Sigmoid colon (tissue), 4 donors: ENCODE results near the gene GRM3.

Experiments used
- EP300 ChIP-seq, 4 donors: sonication (generic); formaldehyde crosslinking; IDR thresholded peaks; one replicate each; pipeline ENCODE4 v1.6.1; 2017; ENCODE audit warnings: antibody characterized with exemption in 4 of 4
- POLR2A ChIP-seq, 2 donors: fragments of 450-650 bp; IDR thresholded peaks; one replicate each; pipeline ENCODE4 v1.6.1; 2016; ENCODE audit warnings: antibody characterized with exemption in 2 of 2, mild to moderate bottlenecking in 2 of 2, moderate library complexity in 2 of 2
- TF ChIP-seq, protein P1 (sequence below), 4 experiments: fragments of 450-650 bp in 3 of 4; fragments of 200-600 bp in 1 of 4; IDR thresholded peaks; one replicate each; pipeline ENCODE4 v1.5.1; 2016 to 2019; ENCODE audit warnings: antibody characterized with exemption in 4 of 4, mild to moderate bottlenecking in 3 of 4, moderate library complexity in 2 of 4

DNA sequence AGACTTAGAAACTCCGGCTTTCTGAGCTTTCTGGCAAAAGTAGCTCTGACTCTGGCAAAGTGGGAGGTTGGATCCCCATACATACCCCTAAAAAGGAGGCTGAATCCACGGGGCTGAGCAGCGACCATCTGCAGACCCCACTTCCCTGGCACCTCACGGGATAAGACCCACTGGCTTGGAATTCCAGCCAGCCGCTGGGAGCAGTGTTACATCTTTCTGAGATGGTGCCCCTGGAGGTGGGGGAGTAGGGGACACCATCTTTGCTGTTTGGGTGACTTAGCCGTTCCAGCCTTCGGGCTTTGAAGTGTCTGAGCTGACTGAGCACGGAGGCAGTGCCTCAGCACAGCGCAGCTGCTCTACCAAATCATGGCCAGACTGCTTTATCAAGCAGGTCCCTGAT lies 45.0 kb upstream of the GRM3 start:
- TF ChIP-seq, protein P1, sequence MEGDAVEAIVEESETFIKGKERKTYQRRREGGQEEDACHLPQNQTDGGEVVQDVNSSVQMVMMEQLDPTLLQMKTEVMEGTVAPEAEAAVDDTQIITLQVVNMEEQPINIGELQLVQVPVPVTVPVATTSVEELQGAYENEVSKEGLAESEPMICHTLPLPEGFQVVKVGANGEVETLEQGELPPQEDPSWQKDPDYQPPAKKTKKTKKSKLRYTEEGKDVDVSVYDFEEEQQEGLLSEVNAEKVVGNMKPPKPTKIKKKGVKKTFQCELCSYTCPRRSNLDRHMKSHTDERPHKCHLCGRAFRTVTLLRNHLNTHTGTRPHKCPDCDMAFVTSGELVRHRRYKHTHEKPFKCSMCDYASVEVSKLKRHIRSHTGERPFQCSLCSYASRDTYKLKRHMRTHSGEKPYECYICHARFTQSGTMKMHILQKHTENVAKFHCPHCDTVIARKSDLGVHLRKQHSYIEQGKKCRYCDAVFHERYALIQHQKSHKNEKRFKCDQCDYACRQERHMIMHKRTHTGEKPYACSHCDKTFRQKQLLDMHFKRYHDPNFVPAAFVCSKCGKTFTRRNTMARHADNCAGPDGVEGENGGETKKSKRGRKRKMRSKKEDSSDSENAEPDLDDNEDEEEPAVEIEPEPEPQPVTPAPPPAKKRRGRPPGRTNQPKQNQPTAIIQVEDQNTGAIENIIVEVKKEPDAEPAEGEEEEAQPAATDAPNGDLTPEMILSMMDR (IDR thresholded peaks at IDR 0.05) = no peak
- no peak for TF ChIP-seq POLR2A (IDR thresholded peaks at IDR 0.05)
- TF ChIP-seq EP300 (IDR thresholded peaks at IDR 0.05) = no peak
